GM12878 (cell line): ENCODE data around the gene ZFP42. TPM values are rescaled to one million over a fixed set of nuclear protein-coding genes. Genes with fewer than 3 reads are reported as not detected.

Source experiments
- ATAC-seq: fragments of 200-7000 bp; cut with Tn5 transposase; 3 replicates; pipeline ENCODE4 v1.9.1; 2020; ENCODE audit warnings: mild to moderate bottlenecking, moderate library complexity
- BruUV-seq: library from RNA; stranded (reverse); fragments of 400-500 nt; replicated peaks from 2 replicates; lab custom pipeline; 2021; lab: Mats Ljungman, UMichigan
- CTCF ChIA-PET: fragments of 300-600 bp; sonication (Branson Sonifier 250); formaldehyde crosslinking; extraction: SDS; loops from one replicate; lab custom pipeline; 2021; ENCODE audit warnings: inconsistent platforms; lab: Yijun Ruan, JAX
- POLR2A ChIA-PET: fragments of 350-600 bp; formaldehyde crosslinking; extraction: SDS; loops from one replicate; lab custom pipeline; 2021; ENCODE audit warnings: inconsistent platforms; lab: Charles Lee
- RAD21 ChIA-PET: fragments of 300-600 bp; sonication (Branson Sonifier 250); formaldehyde crosslinking; loops from one replicate; lab custom pipeline; 2023; ENCODE audit warnings: antibody characterized with exemption; ENCODE audit not compliant: unreplicated experiment; lab: Charles Lee
- SMC1A ChIA-PET: fragments of 300-600 bp; sonication (Branson Sonifier 250); formaldehyde crosslinking; loops from one replicate; lab custom pipeline; 2023; ENCODE audit not compliant: unreplicated experiment, uncharacterized antibody; lab: Charles Lee
- DNase-seq: peaks from one replicate; pipeline ENCODE4 v3.0.0-alpha.2; 2011; ENCODE audit warnings: low read depth, low spot score
- FAIRE-seq: peaks from 3 replicates; lab custom pipeline; 2011; peaks lifted over from hg19 to GRCh38; lab: Jason Lieb, UNC
- H2AFZ ChIP-seq: 2 replicates; pipeline ENCODE4 v1.6.0; 2011; ENCODE audit warnings: low read depth, low read length, control low read depth; ENCODE audit not compliant: control insufficient read depth
- H3K27ac ChIP-seq: 2 replicates; pipeline ENCODE4 v1.5.1; 2011; ENCODE audit warnings: control low read depth; ENCODE audit not compliant: control insufficient read depth, insufficient read depth
- H3K27me3 ChIP-seq, 2 experiments: replicated peaks in 1 of 2; 2 replicates each; pipeline versions ENCODE4 v1.6.0 to v1.6.1; 2011; ENCODE audit warnings: low read length in 1 of 2; ENCODE audit not compliant: control insufficient read depth in 2 of 2, insufficient read depth in 2 of 2
- H3K36me3 ChIP-seq, 2 experiments: 2 replicates each; pipeline ENCODE4 v1.5.1; 2011; ENCODE audit warnings: low read length in 1 of 2; ENCODE audit not compliant: control insufficient read depth in 2 of 2, insufficient read depth in 2 of 2
- H3K4me1 ChIP-seq: 2 replicates; pipeline ENCODE4 v1.6.1; 2011; ENCODE audit warnings: mild to moderate bottlenecking, low read length, moderate library complexity, mixed read lengths; ENCODE audit not compliant: control insufficient read depth, insufficient read depth
- H3K4me2 ChIP-seq: 2 replicates; pipeline ENCODE4 v1.6.0; 2011; ENCODE audit warnings: control low read depth; ENCODE audit not compliant: control insufficient read depth, insufficient read depth
- H3K4me3 ChIP-seq: fragments of 200-600 bp; sonication (generic); 2 replicates; pipeline ENCODE4 v1.5.1; 2016
- H3K79me2 ChIP-seq: 2 replicates; pipeline ENCODE4 v1.6.0; 2011; ENCODE audit warnings: low read length; ENCODE audit not compliant: control insufficient read depth, insufficient read depth
- H3K9ac ChIP-seq: 2 replicates; pipeline ENCODE4 v1.8.0; 2011; ENCODE audit warnings: low read length, control low read depth, mixed read lengths; ENCODE audit not compliant: control insufficient read depth, insufficient read depth
- H3K9me3 ChIP-seq: replicated peaks from 3 replicates; pipeline ENCODE4 v1.5.1; 2011; ENCODE audit warnings: mild to moderate bottlenecking, low read length; ENCODE audit not compliant: control insufficient read depth, insufficient read depth
- H4K20me1 ChIP-seq: 2 replicates; pipeline ENCODE4 v1.6.0; 2011; ENCODE audit not compliant: control insufficient read depth, insufficient read depth
- BHLHE40 ChIP-seq, 2 experiments: fragments of 450-650 bp in 1 of 2; IDR thresholded peaks; 2 replicates each; pipeline ENCODE4 v1.6.1; 2011 to 2017; ENCODE audit warnings: low read depth in 2 of 2, borderline replicate concordance in 1 of 2, improper control_type of control experiment in 1 of 2, low read length in 1 of 2, mild to moderate bottlenecking in 1 of 2
- CBX5 ChIP-seq: sonication (generic); IDR thresholded peaks from 2 replicates; pipeline ENCODE4 v1.6.1; 2016; ENCODE audit warnings: low read depth, moderate library complexity, mild to moderate bottlenecking, inconsistent platforms
- CREB1 ChIP-seq: IDR thresholded peaks from 2 replicates; pipeline ENCODE4 v1.6.1; 2012; ENCODE audit warnings: low read depth, mild to moderate bottlenecking, inconsistent platforms
- CTCF ChIP-seq, 3 experiments: IDR thresholded peaks in 2 of 3; conservative IDR thresholded peaks in 1 of 3; 2 replicates each; pipeline ENCODE4 v1.5.1; 2011; ENCODE audit warnings: low read depth in 3 of 3, low read length in 3 of 3, mild to moderate bottlenecking in 3 of 3, control low read depth in 2 of 3, moderate library complexity in 2 of 3, inconsistent platforms in 1 of 3, mixed read lengths in 1 of 3; ENCODE audit not compliant: control insufficient read depth in 2 of 3, insufficient read depth in 1 of 3; ENCODE audit errors: extremely low read depth in 1 of 3
- IKZF2 ChIP-seq, 2 experiments: fragments of 450-650 bp; IDR thresholded peaks; 2 replicates each; pipeline ENCODE4 v1.6.1; 2017; ENCODE audit warnings: mild to moderate bottlenecking in 2 of 2, moderate library complexity in 2 of 2
- MXI1 ChIP-seq: fragments of 150-350 bp; IDR thresholded peaks from 2 replicates; pipeline ENCODE4 v1.6.1; 2011; ENCODE audit warnings: low read depth, mild to moderate bottlenecking, inconsistent platforms, low read length, improper control_type of control experiment
- NBN ChIP-seq: fragments of 450-650 bp; IDR thresholded peaks from 2 replicates; pipeline ENCODE4 v1.6.1; 2016
- NFYB ChIP-seq: IDR thresholded peaks from 2 replicates; pipeline ENCODE4 v1.6.1; 2011; ENCODE audit warnings: low read depth, mild to moderate bottlenecking, low read length, improper control_type of control experiment, moderate library complexity; ENCODE audit not compliant: insufficient read depth
- NR2C2 ChIP-seq: IDR thresholded peaks from 2 replicates; pipeline ENCODE4 v1.6.1; 2011; ENCODE audit warnings: borderline replicate concordance, low read depth; ENCODE audit not compliant: control insufficient read depth, insufficient read length
- RAD21 ChIP-seq: IDR thresholded peaks from 2 replicates; pipeline ENCODE4 v1.6.1; 2011; ENCODE audit warnings: mild to moderate bottlenecking, low read depth, low read length, moderate library complexity; ENCODE audit not compliant: insufficient read depth
- REST ChIP-seq: IDR thresholded peaks from 2 replicates; pipeline ENCODE4 v1.6.1; 2012; ENCODE audit warnings: mild to moderate bottlenecking, low read depth, low read length
- WRNIP1 ChIP-seq: IDR thresholded peaks from 2 replicates; pipeline ENCODE4 v1.6.1; 2011; ENCODE audit warnings: low read depth, low read length, improper control_type of control experiment, borderline replicate concordance
- ZNF217 ChIP-seq: fragments of 450-650 bp; IDR thresholded peaks from 2 replicates; pipeline ENCODE4 v1.6.1; 2017; ENCODE audit warnings: antibody characterized with exemption, mild to moderate bottlenecking
- WGBS: methylation state at CpG from one replicate; pipeline ENCODE4 v1.1.6; 2016; ENCODE audit warnings: low lambda C conversion rate; ENCODE audit not compliant: insufficient replicate concordance, insufficient coverage; ENCODE audit errors: missing lambda C conversion rate; 5-methylcytosine and 5-hydroxymethylcytosine counted together
- in situ Hi-C: fragments of 300-500 bp; cut with MboI; formaldehyde crosslinking; loops from 9 replicates; pipeline ENCODE4 v1.14.3; 2018; ENCODE audit warnings: mixed read lengths
- intact Hi-C: fragments of 100-400 bp; cut with micrococcal nuclease; formaldehyde crosslinking; loops from one replicate; pipeline ENCODE4 v1.14.2; 2022; ENCODE audit not compliant: unreplicated experiment
- polyA plus RNA-seq, 11 experiments: library from polyadenylated mRNA; depleted of rRNA in 4 of 11; unstranded in 6 of 11; stranded (reverse) in 5 of 11; fragments of >200 nt; fragmentation: Nextera tagmentation in 4 of 11; fragmentation: Illumina TruSeq in 1 of 11; extraction: Ambion mirVana in 4 of 11; extraction: Trizol in 1 of 11; gene quantifications; 1 replicate in 1 of 11; 2 replicates in 10 of 11; pipeline versions ENCODE4 v1.2.1 to v1.2.3, GENCODE V29; 2011 to 2016; ENCODE audit warnings: inconsistent platforms in 2 of 11, missing spikeins in 2 of 11, low read depth in 1 of 11
- total RNA-seq, 4 experiments: library from RNA; depleted of rRNA in 3 of 4; stranded (reverse); fragments of >200 nt in 3 of 4; fragmentation: Illumina TruSeq in 1 of 4; extraction: Trizol in 1 of 4; gene quantifications; 2 replicates each; pipeline versions ENCODE4 v1.2.1 to v1.2.3, GENCODE V29; 2013 to 2021
- TF ChIP-seq, protein P1 (sequence below): fragments of 450-650 bp; IDR thresholded peaks from 2 replicates; pipeline ENCODE4 v1.6.1; 2017; ENCODE audit warnings: mild to moderate bottlenecking, moderate library complexity

Gene ZFP42
- total and polyA plus RNA-seq, 10 of the 15 experiments (the other 5 are each of a cell fraction or from before 2014, with no cell fraction given) = 0.13 TPM; not detected in 9

GRCh38 chr4:188041721-188042120, 46.1 kb downstream of the ZFP42 start (continued):
- TF ChIP-seq CBX5 (no peak), NR2C2 (no peak)

- 58% methylated on average over 15 of the region's 15 CpGs for WGBS
- ChIA-PET POLR2A (no interaction called here), RAD21 (no interaction called here), CTCF (no interaction called here), SMC1A (no interaction called here)
- Histone ChIP-seq H3K4me1 (no peaks in the 10 kb centered on the region), H3K27ac (no peak overlapping the region), H3K79me2 (no peaks in the 10 kb centered on the region), H3K36me3 (no peaks in the 10 kb centered on the region), H4K20me1 (no peaks in the 10 kb centered on the region), H3K4me2 (no peak overlapping the region), H3K9me3 (no peaks in the 10 kb centered on the region; the same call in 2 of the 3 replicates), H3K4me3 (no peak overlapping the region), H3K27me3 (no peaks in the 10 kb centered on the region), H3K9ac (no peak overlapping the region), H2AFZ (no peak overlapping the region)
- in situ Hi-C loops (no loop called here), intact Hi-C loops (no loop called here)
- no TSS peak for BruUV-seq
- DNase-seq = no peak
- ATAC-seq = no peak
- FAIRE-seq = no peak
- TF ChIP-seq NBN = no peak
- TF ChIP-seq RAD21 = no peak
- no peak for TF ChIP-seq NFYB
- TF ChIP-seq ZNF217 = no peak
- no peak for TF ChIP-seq WRNIP1
- no peak for TF ChIP-seq CTCF (IDR thresholded peaks at IDR 0.05 in 2 of 3, conservative IDR thresholded peaks at IDR 0.05 in 1 of 3; ENCODE audit: control insufficient read depth in 2 of 3, extremely low read depth in 1 of 3, insufficient read depth in 1 of 3, low read depth in 3 of 3, low read length in 3 of 3)
- TF ChIP-seq, protein P1, sequence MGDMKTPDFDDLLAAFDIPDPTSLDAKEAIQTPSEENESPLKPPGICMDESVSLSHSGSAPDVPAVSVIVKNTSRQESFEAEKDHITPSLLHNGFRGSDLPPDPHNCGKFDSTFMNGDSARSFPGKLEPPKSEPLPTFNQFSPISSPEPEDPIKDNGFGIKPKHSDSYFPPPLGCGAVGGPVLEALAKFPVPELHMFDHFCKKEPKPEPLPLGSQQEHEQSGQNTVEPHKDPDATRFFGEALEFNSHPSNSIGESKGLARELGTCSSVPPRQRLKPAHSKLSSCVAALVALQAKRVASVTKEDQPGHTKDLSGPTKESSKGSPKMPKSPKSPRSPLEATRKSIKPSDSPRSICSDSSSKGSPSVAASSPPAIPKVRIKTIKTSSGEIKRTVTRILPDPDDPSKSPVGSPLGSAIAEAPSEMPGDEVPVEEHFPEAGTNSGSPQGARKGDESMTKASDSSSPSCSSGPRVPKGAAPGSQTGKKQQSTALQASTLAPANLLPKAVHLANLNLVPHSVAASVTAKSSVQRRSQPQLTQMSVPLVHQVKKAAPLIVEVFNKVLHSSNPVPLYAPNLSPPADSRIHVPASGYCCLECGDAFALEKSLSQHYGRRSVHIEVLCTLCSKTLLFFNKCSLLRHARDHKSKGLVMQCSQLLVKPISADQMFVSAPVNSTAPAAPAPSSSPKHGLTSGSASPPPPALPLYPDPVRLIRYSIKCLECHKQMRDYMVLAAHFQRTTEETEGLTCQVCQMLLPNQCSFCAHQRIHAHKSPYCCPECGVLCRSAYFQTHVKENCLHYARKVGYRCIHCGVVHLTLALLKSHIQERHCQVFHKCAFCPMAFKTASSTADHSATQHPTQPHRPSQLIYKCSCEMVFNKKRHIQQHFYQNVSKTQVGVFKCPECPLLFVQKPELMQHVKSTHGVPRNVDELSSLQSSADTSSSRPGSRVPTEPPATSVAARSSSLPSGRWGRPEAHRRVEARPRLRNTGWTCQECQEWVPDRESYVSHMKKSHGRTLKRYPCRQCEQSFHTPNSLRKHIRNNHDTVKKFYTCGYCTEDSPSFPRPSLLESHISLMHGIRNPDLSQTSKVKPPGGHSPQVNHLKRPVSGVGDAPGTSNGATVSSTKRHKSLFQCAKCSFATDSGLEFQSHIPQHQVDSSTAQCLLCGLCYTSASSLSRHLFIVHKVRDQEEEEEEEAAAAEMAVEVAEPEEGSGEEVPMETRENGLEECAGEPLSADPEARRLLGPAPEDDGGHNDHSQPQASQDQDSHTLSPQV = no peak
- no peak for TF ChIP-seq MXI1
- TF ChIP-seq CREB1 = no peak
- no peak for TF ChIP-seq REST
- no peak for TF ChIP-seq IKZF2 (IDR thresholded peaks at IDR 0.05)
- no peak for TF ChIP-seq BHLHE40 (IDR thresholded peaks at IDR 0.05; ENCODE audit: borderline replicate concordance in 1 of 2, low read depth in 2 of 2, low read length in 1 of 2)
These were observed 46.6 kb downstream of the ZFP42 start for GRCh38 chr4:188042191-188042590.
